Upper lobe of left lung (tissue), 6 donors: Measurements from ENCODE around the gene CHST9. TPM values are rescaled to one million over a fixed set of nuclear protein-coding genes. Genes with fewer than 3 reads are reported as not detected.

Experiments used
- ATAC-seq, 2 donors: fragments of 200-7000 bp; cut with Tn5 transposase; one replicate each; pipeline ENCODE4 v1.9.1; 2022; ENCODE audit warnings: mild to moderate bottlenecking in 2 of 2, moderate library complexity in 2 of 2; ENCODE audit not compliant: low FRiP score in 2 of 2
- DNase-seq, 2 donors: peaks; one replicate each; pipeline ENCODE4 v3.0.0-alpha.2; 2019 to 2020
- H3K27ac ChIP-seq, 4 donors: fragments of 200-600 bp; sonication (generic); one replicate each; pipeline ENCODE4 v1.5.1; 2016 to 2019
- H3K27me3 ChIP-seq, 4 donors: fragments of 200-600 bp; sonication (generic); one replicate each; pipeline ENCODE4 v1.5.1; 2017 to 2019
- H3K36me3 ChIP-seq, 4 donors: fragments of 200-600 bp; sonication (generic); one replicate each; pipeline ENCODE4 v1.5.1; 2016 to 2019
- H3K4me1 ChIP-seq, 4 donors: fragments of 200-600 bp; sonication (generic); one replicate each; pipeline ENCODE4 v1.5.1; 2018 to 2019
- H3K4me3 ChIP-seq, 4 donors: fragments of 200-600 bp; sonication (generic); one replicate each; pipeline ENCODE4 v1.5.1; 2017 to 2019; ENCODE audit warnings: mild to moderate bottlenecking in 2 of 4, moderate library complexity in 1 of 4
- H3K9me3 ChIP-seq, 4 donors: fragments of 200-600 bp; sonication (generic); one replicate each; pipeline ENCODE4 v1.5.1; 2018 to 2019
- CTCF ChIP-seq, 6 experiments: fragments of 450-650 bp in 4 of 6; fragments of 200-600 bp in 2 of 6; sonication (generic) in 2 of 6; IDR thresholded peaks; one replicate each; pipeline ENCODE4 v1.5.1; 2016 to 2019; ENCODE audit warnings: antibody characterized with exemption in 6 of 6
- EP300 ChIP-seq, 4 donors: sonication (generic); formaldehyde crosslinking; IDR thresholded peaks; one replicate each; pipeline ENCODE4 v1.5.1; 2017; ENCODE audit warnings: antibody characterized with exemption in 4 of 4, control low read depth in 2 of 4
- POLR2A ChIP-seq, 4 donors: fragments of 450-650 bp; IDR thresholded peaks; one replicate each; pipeline ENCODE4 v1.5.1; 2016 to 2017; ENCODE audit warnings: antibody characterized with exemption in 4 of 4, mild to moderate bottlenecking in 2 of 4
- POLR2AphosphoS5 ChIP-seq, 2 donors: sonication (generic); formaldehyde crosslinking; IDR thresholded peaks; one replicate each; pipeline ENCODE4 v1.5.1; 2017; ENCODE audit warnings: antibody characterized with exemption in 2 of 2
- WGBS, 2 donors: methylation state at CpG; one replicate each; pipeline ENCODE4 v1.1.5; 2017 to 2018; 5-methylcytosine and 5-hydroxymethylcytosine counted together
- total RNA-seq, 6 donors: library from RNA; depleted of rRNA in 4 of 6; stranded (reverse); fragments of >200 nt in 4 of 6; gene quantifications; one replicate each; pipeline versions ENCODE4 v1.1.0 to v1.2.1, GENCODE V29; 2016 to 2021
- donor health status: DM: no; HTN: no; CAD: no; lungs with moderate emphysema.
- donor health status: DM: no; HTN: yes; CAD: no; lungs with severe emphysema.

The CHST9 gene
- total RNA-seq, 6 donors from 2014 or later = 0.20 to 44.9 (median 2.1) TPM

- no peaks in the 10 kb centered on the region for H3K9me3 ChIP-seq
- H3K27me3 ChIP-seq = no peaks in the 10 kb centered on the region
- H3K4me1 ChIP-seq = no peaks in the 10 kb centered on the region
- no peak overlapping the region for H3K27ac ChIP-seq
- DNase-seq = no peak
- WGBS, 2 donors = 52 to 78% methylated on average over 4 of the region's 4 CpGs
- no peaks in the 10 kb centered on the region for H3K36me3 ChIP-seq
- no peak for ATAC-seq
- TF ChIP-seq CTCF (IDR thresholded peaks at IDR 0.05) = no peak
- no peak for TF ChIP-seq EP300 (IDR thresholded peaks at IDR 0.05)
- TF ChIP-seq POLR2AphosphoS5 (IDR thresholded peaks at IDR 0.05) = no peak
- no peak for TF ChIP-seq POLR2A (IDR thresholded peaks at IDR 0.05)
- H3K4me3 ChIP-seq = no peak overlapping the region
Observed at GRCh38 chr18:26948703-26949102, 236.4 kb downstream of the CHST9 start.

DNA sequence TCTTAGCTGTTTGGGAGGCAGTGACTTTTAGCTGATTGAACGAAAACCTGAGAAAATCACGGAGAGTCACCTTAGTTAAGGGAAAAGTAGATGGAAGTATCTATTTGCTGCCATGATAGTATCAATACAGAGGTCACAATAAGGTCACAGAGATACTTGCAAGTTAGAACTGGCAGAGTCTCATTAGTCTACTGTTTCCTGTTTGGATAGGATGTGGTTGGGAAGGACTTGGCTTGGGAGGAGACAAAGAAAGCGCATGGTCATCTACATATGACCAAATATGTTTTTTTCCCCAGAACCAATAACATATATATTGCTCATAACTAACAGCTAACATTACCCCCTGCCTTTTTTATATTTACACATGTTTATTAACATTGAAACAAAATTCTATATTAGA, 241.2 kb downstream of the CHST9 start:
- no peaks in the 10 kb centered on the region for H3K9me3 ChIP-seq
- no peak overlapping the region for H3K27ac ChIP-seq
- TF ChIP-seq POLR2AphosphoS5 (IDR thresholded peaks at IDR 0.05) (no peak), CTCF (IDR thresholded peaks at IDR 0.05) (no peak), EP300 (IDR thresholded peaks at IDR 0.05) (no peak), POLR2A (IDR thresholded peaks at IDR 0.05) (no peak)
- ATAC-seq (no peak), DNase-seq (no peak)
- peaks cover 0 to 14% (median 0%) of the 10 kb centered on the region in 4 donors for H3K4me1 ChIP-seq
- no peaks in the 10 kb centered on the region for H3K36me3 ChIP-seq
- no peaks in the 10 kb centered on the region for H3K27me3 ChIP-seq
- no peak overlapping the region for H3K4me3 ChIP-seq
- WGBS, 2 donors = 83 to 90% methylated on average over 3 of the region's 3 CpGs

DNA sequence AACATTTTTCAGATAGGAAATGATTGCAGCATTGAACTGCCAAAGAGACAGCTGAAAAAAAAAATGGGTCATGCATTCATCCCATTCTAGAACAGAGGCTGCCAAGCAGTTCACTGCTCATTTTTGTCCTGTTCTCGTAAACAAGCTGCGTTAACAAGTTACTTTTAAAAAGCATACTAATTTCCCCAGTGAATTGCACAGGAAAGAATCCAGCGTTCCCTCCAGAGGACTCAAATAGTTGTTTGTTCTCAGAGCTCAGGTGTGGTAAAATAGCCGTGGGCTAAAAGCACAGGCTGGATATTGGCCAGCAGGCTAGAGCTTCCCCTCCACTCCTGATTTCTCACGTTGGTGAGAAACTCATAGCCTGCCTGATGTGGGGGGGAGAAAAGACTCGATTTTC, 243.5 kb downstream of the CHST9 start:
- Histone ChIP-seq H3K4me1 (peaks cover 0 to 14% (median 0%) of the 10 kb centered on the region in 4 donors), H3K4me3 (no peak overlapping the region), H3K36me3 (no peaks in the 10 kb centered on the region), H3K27ac (peak overlapping the region in 1 of 4 donors; percentile 43), H3K9me3 (no peaks in the 10 kb centered on the region), H3K27me3 (no peaks in the 10 kb centered on the region)
- no peak for DNase-seq
- WGBS, 2 donors = 31 to 37% methylated on average over 6 of the region's 6 CpGs
- no peak for ATAC-seq
- TF ChIP-seq POLR2AphosphoS5 (IDR thresholded peaks at IDR 0.05) (no peak), CTCF (IDR thresholded peaks at IDR 0.05) (no peak), POLR2A (IDR thresholded peaks at IDR 0.05) (no peak), EP300 (IDR thresholded peaks at IDR 0.05) (no peak)

DNA sequence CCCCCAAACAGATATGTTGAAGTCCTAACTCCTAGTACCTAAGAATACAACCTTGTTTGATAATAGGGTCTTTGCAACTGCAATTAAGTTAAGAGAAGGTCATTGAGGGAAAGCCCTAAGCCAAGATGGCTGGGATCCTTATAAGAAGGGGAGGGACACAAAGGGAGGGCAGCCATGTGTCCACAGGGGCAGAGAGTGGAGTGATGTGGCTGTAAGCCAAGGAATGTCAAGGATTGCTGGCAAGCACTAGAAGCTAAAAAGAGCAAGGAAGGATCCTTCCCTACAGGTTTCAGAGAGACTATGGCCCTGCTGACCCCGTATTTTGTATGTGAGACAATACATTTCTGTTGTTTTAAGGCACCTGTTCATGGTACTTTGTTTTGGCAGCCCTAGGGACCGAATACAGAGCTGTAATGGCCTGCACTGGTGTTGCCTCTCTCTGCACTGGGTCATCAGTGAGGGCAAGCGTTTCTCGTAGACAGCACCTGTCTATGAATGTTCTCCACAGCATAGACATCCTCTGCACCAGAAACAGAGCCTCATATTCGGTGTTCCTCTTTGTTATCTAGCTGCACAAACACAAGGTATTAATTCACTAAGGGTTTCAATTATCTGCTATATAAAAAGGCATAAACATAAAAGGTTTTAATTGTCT, 244.2 kb downstream of the CHST9 start:
- H3K27ac ChIP-seq = peak overlapping the region in 1 of 4 donors; percentile 50
- H3K36me3 ChIP-seq = no peaks in the 10 kb centered on the region
- no peak for TF ChIP-seq POLR2AphosphoS5 (IDR thresholded peaks at IDR 0.05)
- TF ChIP-seq POLR2A (IDR thresholded peaks at IDR 0.05) = no peak
- no peak for TF ChIP-seq EP300 (IDR thresholded peaks at IDR 0.05)
- no peak for TF ChIP-seq CTCF (IDR thresholded peaks at IDR 0.05)
- peak; percentile 43 to 82 for ATAC-seq
- H3K4me1 ChIP-seq = peaks cover 0 to 14% (median 0%) of the 10 kb centered on the region in 4 donors
- WGBS, 2 donors = 50 to 70% methylated on average over 5 of the region's 5 CpGs
- no peak overlapping the region for H3K4me3 ChIP-seq
- DNase-seq = peak in 1 of 2 donors; percentile 71
- no peaks in the 10 kb centered on the region for H3K27me3 ChIP-seq
- H3K9me3 ChIP-seq = no peaks in the 10 kb centered on the region

DNA sequence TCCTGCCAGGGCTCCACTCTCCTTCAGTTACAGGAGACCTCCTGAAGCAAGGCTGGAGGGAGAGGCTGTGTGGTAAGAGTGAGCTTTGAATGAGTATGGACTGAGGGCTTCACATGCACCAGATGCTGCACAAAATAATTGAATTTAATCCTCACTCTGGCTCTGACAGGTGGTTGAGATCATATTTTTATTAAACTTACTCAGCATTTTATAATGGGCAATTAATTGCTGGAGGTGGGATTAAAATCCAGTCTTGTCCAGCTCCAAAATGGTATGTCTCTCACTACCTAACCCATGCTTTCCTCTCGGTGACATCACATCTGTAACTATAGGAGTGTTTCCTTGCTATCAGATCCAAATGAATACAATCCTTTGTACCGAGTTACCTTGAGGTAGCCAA, 253.4 kb downstream of the CHST9 start:
- ATAC-seq (no peak), DNase-seq (no peak)
- no peak for TF ChIP-seq EP300 (IDR thresholded peaks at IDR 0.05)
- no peak for TF ChIP-seq CTCF (IDR thresholded peaks at IDR 0.05)
- no peak for TF ChIP-seq POLR2AphosphoS5 (IDR thresholded peaks at IDR 0.05)
- no peak for TF ChIP-seq POLR2A (IDR thresholded peaks at IDR 0.05)
- 87 to 93% methylated on average over 2 of the region's 2 CpGs for WGBS, 2 donors
- Histone ChIP-seq H3K36me3 (no peaks in the 10 kb centered on the region), H3K9me3 (no peaks in the 10 kb centered on the region), H3K4me1 (peaks cover 0 to 15% (median 3%) of the 10 kb centered on the region in 4 donors), H3K4me3 (no peak overlapping the region), H3K27ac (no peak overlapping the region), H3K27me3 (no peaks in the 10 kb centered on the region)
